CD4-positive, alpha-beta T cell treated with Interleukin-10 for 1 hour (primary cell): ENCODE results near the gene VAMP1.

Experiments
- DNase-seq: peaks from one replicate; pipeline ENCODE4 v3.0.0-alpha.2; 2020

The VAMP1 gene

DNA sequence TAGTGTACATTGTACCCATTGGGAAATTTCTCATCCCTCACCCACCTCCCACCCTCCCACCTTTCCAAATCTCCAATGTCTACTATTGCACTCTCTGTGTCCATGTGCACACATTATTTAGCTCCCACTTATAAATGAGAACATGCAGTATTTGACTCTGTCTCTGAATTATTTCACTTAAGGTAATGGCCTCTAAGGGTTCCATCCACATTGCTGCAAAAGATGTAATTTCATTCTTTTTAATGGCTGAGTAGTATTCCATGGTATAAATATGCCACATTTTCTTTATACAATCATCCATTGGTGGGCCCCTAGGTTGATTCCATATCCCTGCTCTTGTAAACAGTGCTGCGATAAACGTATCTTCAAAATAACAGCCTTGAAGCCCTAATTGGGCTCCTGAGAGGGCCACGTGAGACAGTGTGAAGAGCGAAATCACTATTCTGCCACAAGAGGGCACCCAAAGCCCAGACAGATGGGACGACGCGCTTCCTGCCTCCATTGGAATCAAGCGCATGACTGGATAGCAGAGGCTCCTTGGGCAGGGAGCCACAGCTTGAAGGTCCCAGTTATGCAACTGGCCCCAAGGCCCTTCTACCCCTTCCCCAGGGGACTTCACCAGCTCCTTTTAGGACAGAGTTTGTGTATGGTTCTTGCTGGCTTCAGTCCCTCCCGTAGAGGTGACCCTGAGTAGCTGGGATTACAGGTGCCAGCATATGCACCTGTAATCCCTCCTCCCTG lies 47.0 kb downstream of the VAMP1 start:
- DNase-seq = peak; percentile 89

DNA sequence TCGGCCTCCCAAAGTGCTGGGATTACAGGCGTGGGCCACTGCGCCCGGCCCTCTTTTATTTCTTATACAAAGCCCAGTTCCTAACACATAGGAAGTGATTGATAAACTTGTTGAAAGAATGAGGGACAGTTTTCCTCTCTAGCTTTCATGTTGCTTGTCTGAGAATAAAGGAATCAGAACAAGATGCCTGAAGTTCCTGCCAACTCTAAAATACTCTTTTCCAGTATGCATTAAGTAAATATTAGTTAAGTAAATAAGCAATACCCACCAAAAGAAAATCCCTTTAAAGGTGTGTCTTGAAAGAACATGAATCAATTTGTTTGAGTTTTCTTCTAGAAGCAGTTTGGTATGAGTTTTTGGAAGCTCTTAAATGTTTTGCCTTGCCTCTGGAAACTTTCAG lies 50.1 kb downstream of the VAMP1 start:
- DNase-seq = no peak

DNA sequence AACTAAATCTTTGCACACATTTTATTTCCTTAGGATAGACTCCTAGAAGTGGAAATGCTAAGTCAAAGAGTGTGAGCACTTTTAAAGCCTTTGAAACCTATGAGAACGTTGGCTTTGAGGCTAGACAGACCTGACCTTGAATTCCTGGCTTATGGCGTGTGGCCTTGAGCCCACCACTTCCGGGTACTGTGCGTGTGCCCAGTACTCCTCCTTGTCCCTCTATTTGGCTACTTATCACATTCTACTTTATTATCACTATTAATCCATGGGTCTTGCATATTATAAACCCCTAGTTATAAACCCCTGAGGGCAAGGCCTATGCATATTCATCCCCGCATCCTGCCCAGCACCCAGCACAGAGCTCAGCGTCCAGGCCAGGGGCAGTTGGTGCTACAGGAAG lies 51.7 kb downstream of the VAMP1 start:
- DNase-seq = no peak

DNA sequence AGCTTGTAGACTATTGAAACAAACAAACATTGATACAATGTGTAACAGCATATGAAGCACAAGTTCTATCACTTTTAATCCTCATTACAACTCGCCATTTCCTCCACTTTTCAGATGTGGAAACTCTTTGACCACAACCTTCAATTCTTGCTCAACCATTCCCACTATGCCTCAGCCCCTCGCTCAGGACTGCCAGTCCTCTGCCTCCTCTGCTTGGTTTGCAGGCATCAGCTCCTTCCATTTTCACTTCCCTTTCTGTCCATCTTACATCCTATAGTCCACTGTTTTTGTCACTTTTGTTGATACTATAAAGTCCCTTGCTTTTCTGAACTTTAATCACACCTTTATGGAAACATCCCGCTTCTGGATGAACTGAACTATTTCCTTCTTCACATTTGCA lies 53.9 kb downstream of the VAMP1 start:
- DNase-seq = no peak
